GM12865 (cell line): ENCODE results near the gene LHFPL4.
"Not testable (repeated sequence)": the region's sequence is repeated elsewhere in the genome, so short reads cannot be mapped to it uniquely, and the experiment has no call there.

Source experiments
- DNase-seq: peaks from one replicate; pipeline ENCODE4 v3.0.0; 2010; ENCODE audit warnings: low read depth
- H3K4me3 ChIP-seq: 2 replicates; pipeline ENCODE4 v1.5.1; 2011; ENCODE audit warnings: mild to moderate bottlenecking, low read depth, low read length, control low read depth
- CTCF ChIP-seq: IDR thresholded peaks from 2 replicates; pipeline ENCODE4 v1.5.1; 2011; ENCODE audit warnings: low read length, control low read depth, low read depth, inconsistent platforms; ENCODE audit not compliant: insufficient read depth; ENCODE audit errors: missing control alignments

LHFPL4 gene

GRCh38 chr3:9553021-9553947 lies at the start of gene LHFPL4:
Gene LHFPL4 (minus strand): TSS chr3:9553822. CDS start chr3:9552679, 1,143 bp downstream.
- no peak for DNase-seq
- H3K4me3 ChIP-seq: no peak within 1 kb of the TSS
- TF ChIP-seq CTCF: no peak

- H3K4me3 ChIP-seq: no peak overlapping the region
- no peak for TF ChIP-seq CTCF
- no peak for DNase-seq
Measured at GRCh38 chr3:9602620-9603019, 49.0 kb upstream of the LHFPL4 start.

GRCh38 chr3:9601006-9601581 lies 47.5 kb upstream of the LHFPL4 start:
- not testable (repeated sequence) for DNase-seq, H3K4me3 ChIP-seq

DNA sequence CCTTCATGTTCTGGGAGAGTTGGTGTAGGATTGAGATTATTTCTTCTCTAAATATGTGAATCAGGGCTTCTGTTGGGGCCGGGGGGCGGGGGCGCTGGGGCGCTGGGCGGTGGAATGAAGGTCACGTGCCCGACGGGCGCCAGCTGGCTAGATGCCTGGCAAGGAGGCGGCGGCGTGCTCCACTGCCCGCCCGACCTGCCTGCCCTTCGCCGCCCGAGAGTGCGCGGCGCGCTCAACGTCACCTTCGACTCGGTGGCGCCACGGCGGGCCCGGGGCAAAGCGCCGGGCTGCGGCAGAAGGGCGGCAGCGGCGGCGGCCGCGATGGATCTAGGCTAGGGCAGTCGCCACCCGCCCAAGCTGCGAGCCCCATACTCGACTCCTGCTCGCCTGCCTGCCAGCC lies 47.0 kb upstream of the LHFPL4 start:
- no peak for TF ChIP-seq CTCF
- no peak overlapping the region for H3K4me3 ChIP-seq
- DNase-seq: peak; percentile 1

- DNase-seq: no peak
- no peak for TF ChIP-seq CTCF
- H3K4me3 ChIP-seq: no peak overlapping the region
Measured at GRCh38 chr3:9598783-9599387, 45.3 kb upstream of the LHFPL4 start.

GRCh38 chr3:9595877-9596276 lies 42.3 kb upstream of the LHFPL4 start:
- TF ChIP-seq CTCF: no peak
- no peak for DNase-seq
- no peak overlapping the region for H3K4me3 ChIP-seq

- not testable (repeated sequence) for H3K4me3 ChIP-seq, DNase-seq
Measured at GRCh38 chr3:9591781-9592180, 38.2 kb upstream of the LHFPL4 start.
